Measurements from ENCODE around the gene GIMAP8.

The GIMAP8 gene

DNA sequence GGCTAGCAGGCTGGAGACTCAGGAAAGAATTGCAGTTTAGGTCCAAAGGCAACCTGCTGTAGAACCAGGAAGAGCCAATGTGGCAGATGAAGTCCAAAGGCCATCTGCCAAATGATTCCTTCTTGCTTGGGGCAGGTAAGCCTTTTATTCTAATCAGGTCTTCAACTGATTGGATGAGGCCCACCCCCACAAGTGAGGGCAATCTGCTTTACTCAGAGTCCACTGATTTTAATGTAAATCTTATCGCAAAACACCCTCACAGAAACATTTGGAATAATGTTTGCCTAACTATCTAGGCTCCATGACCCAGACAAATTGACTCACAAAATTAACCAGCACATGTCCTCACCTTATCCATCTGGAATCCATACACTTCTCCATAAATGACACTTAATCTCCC, 7.8 kb downstream of the GIMAP8 start:
- Histone ChIP-seq H3K9me3 (ENCODE audit: low read length) (peaks cover 6% of the 10 kb centered on the region; the same call in 1 of the 2 replicates), H3K4me2 (ENCODE audit: low read length) (no peak overlapping the region), H3K27me3 (ENCODE audit: insufficient read depth, low read length) (no peaks in the 10 kb centered on the region; the same call in 1 of the 2 replicates), H3K4me3 (ENCODE audit: low read depth, low read length, poor library complexity, severe bottlenecking) (no peak overlapping the region), H3F3A (ENCODE audit: insufficient read depth, low read length) (no peaks in the 10 kb centered on the region), H3K9ac (ENCODE audit: low read length) (no peak overlapping the region), H3K27ac (ENCODE audit: low read depth, low read length, poor library complexity, severe bottlenecking) (no peak overlapping the region), H4K20me1 (ENCODE audit: insufficient read depth, low read length) (no peaks in the 10 kb centered on the region), H3K9me2 (ENCODE audit: low read depth, low read length) (no peaks in the 10 kb centered on the region), H3K79me2 (ENCODE audit: insufficient read depth, low read length) (no peaks in the 10 kb centered on the region), H3K36me3 (ENCODE audit: insufficient read depth, low read length) (no peaks in the 10 kb centered on the region), H3K4me1 (ENCODE audit: insufficient read depth, low read length, severe bottlenecking) (no peaks in the 10 kb centered on the region), H2AFZ (ENCODE audit: low read length) (no peak overlapping the region)
- TF ChIP-seq, protein P1, sequence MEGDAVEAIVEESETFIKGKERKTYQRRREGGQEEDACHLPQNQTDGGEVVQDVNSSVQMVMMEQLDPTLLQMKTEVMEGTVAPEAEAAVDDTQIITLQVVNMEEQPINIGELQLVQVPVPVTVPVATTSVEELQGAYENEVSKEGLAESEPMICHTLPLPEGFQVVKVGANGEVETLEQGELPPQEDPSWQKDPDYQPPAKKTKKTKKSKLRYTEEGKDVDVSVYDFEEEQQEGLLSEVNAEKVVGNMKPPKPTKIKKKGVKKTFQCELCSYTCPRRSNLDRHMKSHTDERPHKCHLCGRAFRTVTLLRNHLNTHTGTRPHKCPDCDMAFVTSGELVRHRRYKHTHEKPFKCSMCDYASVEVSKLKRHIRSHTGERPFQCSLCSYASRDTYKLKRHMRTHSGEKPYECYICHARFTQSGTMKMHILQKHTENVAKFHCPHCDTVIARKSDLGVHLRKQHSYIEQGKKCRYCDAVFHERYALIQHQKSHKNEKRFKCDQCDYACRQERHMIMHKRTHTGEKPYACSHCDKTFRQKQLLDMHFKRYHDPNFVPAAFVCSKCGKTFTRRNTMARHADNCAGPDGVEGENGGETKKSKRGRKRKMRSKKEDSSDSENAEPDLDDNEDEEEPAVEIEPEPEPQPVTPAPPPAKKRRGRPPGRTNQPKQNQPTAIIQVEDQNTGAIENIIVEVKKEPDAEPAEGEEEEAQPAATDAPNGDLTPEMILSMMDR (IDR thresholded peaks at IDR 0.05; ENCODE audit: low read length), result no peak
- no peak for TF ChIP-seq EZH2 (IDR thresholded peaks at IDR 0.05; ENCODE audit: borderline replicate concordance, low read length)

DNA sequence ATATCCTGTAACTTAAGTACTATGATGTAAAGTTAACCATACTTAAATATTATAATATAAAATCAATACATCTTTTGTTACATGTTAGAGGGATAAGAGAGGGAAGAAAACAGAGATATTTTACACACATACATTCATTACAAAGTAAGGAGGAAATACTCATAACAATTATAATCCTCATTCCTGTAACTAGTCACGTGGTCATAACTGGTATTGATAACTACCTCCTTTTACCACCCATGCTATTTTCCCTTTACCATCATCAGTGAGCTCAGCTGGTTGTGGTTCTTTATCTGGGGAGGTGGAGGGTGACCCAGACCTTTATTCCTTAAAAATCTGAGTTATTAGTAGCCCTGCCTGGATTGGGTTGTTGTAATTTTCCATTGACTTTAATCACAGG, 8.3 kb downstream of the GIMAP8 start:
- Histone ChIP-seq H3K36me3 (ENCODE audit: insufficient read depth, low read length) (no peaks in the 10 kb centered on the region), H3K9me3 (ENCODE audit: low read length) (peaks cover 6% of the 10 kb centered on the region; the same call in 1 of the 2 replicates), H3K27me3 (ENCODE audit: insufficient read depth, low read length) (no peaks in the 10 kb centered on the region; the same call in 1 of the 2 replicates), H4K20me1 (ENCODE audit: insufficient read depth, low read length) (no peaks in the 10 kb centered on the region), H2AFZ (ENCODE audit: low read length) (no peak overlapping the region), H3K9ac (ENCODE audit: low read length) (no peak overlapping the region), H3K9me2 (ENCODE audit: low read depth, low read length) (no peaks in the 10 kb centered on the region), H3K27ac (ENCODE audit: low read depth, low read length, poor library complexity, severe bottlenecking) (no peak overlapping the region), H3K79me2 (ENCODE audit: insufficient read depth, low read length) (no peaks in the 10 kb centered on the region), H3K4me2 (ENCODE audit: low read length) (no peak overlapping the region), H3F3A (ENCODE audit: insufficient read depth, low read length) (no peaks in the 10 kb centered on the region), H3K4me1 (ENCODE audit: insufficient read depth, low read length, severe bottlenecking) (no peaks in the 10 kb centered on the region), H3K4me3 (ENCODE audit: low read depth, low read length, poor library complexity, severe bottlenecking) (no peak overlapping the region)
- no peak for TF ChIP-seq EZH2 (IDR thresholded peaks at IDR 0.05; ENCODE audit: borderline replicate concordance, low read length)
- TF ChIP-seq, protein P1 (IDR thresholded peaks at IDR 0.05; ENCODE audit: low read length), result no peak

DNA sequence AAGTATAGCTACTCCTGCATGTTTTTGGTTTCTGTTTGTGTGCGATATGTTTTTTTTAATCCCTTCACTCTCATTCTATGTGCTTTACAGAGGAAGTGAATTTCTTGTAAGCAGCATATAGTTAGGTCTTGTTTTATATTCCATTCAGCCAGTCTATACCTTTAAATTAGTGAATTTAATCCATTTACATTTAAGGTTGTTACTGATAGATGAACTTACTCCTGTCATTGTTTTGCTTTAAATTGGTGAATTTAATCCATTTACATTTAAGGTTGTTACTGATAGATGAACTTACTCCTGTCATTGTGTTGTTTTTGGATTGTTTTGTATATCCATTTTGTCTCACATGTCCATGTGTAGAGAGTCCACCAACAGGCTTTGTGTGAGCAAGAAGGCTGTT, 11.1 kb downstream of the GIMAP8 start:
- H3F3A ChIP-seq (ENCODE audit: insufficient read depth, low read length), result no peaks in the 10 kb centered on the region
- no peaks in the 10 kb centered on the region; the same call in 1 of the 2 replicates for H3K27me3 ChIP-seq (ENCODE audit: insufficient read depth, low read length)
- peaks cover 3% of the 10 kb centered on the region; the same call in 1 of the 2 replicates for H3K9me3 ChIP-seq (ENCODE audit: low read length)
- H3K4me3 ChIP-seq (ENCODE audit: low read depth, low read length, poor library complexity, severe bottlenecking), result no peak overlapping the region
- no peak overlapping the region for H2AFZ ChIP-seq (ENCODE audit: low read length)
- H3K9ac ChIP-seq (ENCODE audit: low read length), result no peak overlapping the region
- no peak for TF ChIP-seq EZH2 (IDR thresholded peaks at IDR 0.05; ENCODE audit: borderline replicate concordance, low read length)
- TF ChIP-seq, protein P1 (IDR thresholded peaks at IDR 0.05; ENCODE audit: low read length), result no peak
- no peak overlapping the region for H3K4me2 ChIP-seq (ENCODE audit: low read length)
- H3K36me3 ChIP-seq (ENCODE audit: insufficient read depth, low read length), result no peaks in the 10 kb centered on the region
- H4K20me1 ChIP-seq (ENCODE audit: insufficient read depth, low read length), result no peaks in the 10 kb centered on the region
- no peaks in the 10 kb centered on the region for H3K4me1 ChIP-seq (ENCODE audit: insufficient read depth, low read length, severe bottlenecking)
- no peak overlapping the region for H3K27ac ChIP-seq (ENCODE audit: low read depth, low read length, poor library complexity, severe bottlenecking)
- H3K9me2 ChIP-seq (ENCODE audit: low read depth, low read length), result no peaks in the 10 kb centered on the region
- H3K79me2 ChIP-seq (ENCODE audit: insufficient read depth, low read length), result no peaks in the 10 kb centered on the region

All from OCI-LY1 (cell line).